Renal cortex interstitium (tissue), 11 donors: Measurements from ENCODE around the gene GRK5. TPM values are rescaled to one million over a fixed set of nuclear protein-coding genes. Genes with fewer than 3 reads are reported as not detected.

Experiments
- DNase-seq, 11 donors: peaks; one replicate each; pipeline ENCODE4 v3.0.0-alpha.2; 2013; ENCODE audit warnings: low read depth in 9 of 11, low spot score in 4 of 11; ENCODE audit errors: extremely low read depth in 1 of 11
- polyA plus RNA-seq, 3 donors: library from polyadenylated mRNA; unstranded; fragments of 120-200 nt; gene quantifications; one replicate each; pipeline ENCODE4 v1.2.1, GENCODE V29; 2013; ENCODE audit not compliant: insufficient read length in 3 of 3

GRK5 gene
- polyA plus RNA-seq, 3 donors = 16.7 to 19.1 (median 17.5) TPM

GRCh38 chr10:119448628-119449584 lies 241.5 kb downstream of the GRK5 start:
- DNase-seq = peak in 3 of 11 donors; percentile 26 to 53 (median 52)

DNA sequence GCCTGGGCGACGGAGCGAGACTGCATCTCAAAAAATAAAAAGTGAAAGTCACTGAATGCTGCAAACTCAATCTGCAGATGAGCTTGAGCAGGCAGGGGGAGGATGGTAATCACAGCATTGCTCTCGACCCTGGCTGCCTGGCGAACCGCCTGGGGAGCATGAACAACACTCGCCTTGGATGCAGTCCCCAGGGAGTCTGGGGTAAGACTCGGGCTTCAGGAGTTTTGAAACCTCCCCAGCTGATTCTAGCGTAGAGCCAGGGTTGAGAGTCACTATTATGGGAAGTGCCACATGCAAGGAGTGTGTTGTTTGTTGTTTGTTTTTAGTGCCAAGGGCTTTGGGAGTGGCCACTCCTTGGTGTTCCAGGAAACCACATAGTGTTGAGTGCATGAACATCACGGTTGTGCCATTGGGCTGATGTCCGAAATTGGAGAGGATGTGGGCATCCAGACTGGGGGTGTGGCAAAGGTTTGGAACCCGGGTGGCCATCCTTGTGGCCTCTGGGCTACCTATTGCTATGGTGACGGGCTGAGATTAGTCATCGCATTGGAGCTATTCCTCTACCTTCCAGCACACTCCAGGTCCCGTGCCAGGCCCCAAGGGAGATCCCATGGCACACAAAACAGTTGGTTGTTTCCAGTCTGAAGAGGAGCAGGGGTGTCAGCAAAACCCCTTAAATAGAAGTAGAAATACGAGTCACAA lies 242.5 kb downstream of the GRK5 start:
- no peak for DNase-seq

DNA sequence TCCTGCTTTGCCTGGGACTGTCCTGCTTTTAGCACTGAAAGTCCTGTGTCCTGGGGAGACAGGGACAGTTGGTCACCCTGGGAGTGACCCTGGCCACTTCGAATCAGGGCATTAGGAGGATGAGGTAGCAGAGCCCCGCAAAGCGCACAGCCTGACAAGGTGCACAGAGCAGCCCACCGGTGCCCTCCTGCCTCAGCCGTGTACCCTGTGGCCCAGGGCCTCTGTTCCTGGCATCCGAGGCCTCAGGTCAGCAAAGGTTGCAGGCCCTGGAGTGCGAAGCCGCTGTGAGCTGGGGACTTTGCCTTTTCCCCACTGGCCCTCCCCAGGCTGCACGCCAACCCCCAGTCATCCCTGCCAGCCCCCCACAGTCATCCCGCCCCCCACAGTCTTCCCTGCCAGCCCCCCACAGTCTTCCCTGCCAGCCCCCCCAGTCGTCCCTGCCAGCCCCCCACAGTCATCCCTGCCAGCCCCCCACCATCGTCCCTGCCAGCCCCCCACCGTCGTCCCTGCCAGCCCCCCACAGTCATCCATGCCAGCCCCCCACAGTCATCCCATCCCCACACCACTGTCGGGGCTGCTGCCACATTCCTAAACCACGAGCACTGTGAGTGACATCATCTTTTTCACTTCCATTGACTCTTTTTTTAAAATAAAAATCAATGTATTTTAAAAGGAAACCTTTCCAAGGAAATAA lies 243.4 kb downstream of the GRK5 start:
- no peak for DNase-seq

DNA sequence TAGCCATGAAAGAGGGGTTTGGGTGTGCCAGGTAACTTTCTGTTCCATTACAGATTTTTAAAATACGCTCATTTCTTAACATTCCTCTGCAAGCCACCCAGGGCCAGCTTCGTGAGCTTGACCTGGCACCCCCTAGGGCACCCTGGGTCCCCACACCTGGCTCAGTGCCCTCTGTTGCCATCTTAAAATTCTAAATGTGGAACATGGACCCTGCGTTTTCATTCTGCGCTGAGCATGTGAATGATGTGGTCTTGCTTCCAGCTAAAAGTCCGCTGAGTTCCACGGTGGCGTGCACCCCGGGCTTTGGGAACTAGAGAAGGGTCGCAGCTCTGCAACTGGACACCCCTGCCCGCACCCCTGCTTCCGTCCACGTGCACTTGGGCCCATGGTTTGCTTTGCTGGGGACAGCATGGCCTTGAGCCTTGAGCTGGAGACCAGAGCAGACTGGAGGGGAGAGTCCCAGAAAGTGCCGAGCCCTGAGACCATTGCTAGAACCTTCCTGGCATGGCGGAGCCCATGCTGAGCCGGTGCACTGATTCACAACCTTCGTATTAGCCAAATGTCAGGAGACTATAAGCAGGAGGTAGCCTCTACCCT lies 244.0 kb downstream of the GRK5 start:
- no peak for DNase-seq

- DNase-seq = no peak
These were observed 245.0 kb downstream of the GRK5 start for GRCh38 chr10:119452396-119452795.

DNA sequence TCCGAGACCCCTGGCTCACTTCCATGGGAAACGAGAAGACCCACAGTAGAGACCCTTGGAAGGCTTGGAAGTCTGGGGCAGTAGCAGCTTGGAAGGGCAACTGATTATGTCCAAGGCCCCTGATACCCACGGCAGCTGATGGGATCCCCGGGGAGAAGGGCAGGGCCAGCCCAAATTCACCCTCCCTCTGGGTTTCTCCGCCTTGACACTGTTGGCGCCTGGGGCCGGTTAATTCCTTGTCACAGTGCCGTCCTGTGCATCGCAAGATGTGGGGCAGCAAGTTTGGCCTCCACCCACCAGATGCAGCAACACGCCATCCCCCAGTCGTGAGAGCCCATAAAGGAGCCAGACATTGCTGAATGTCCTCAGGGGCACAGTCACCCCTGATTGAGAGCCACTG lies 245.9 kb downstream of the GRK5 start:
- DNase-seq = no peak

DNA sequence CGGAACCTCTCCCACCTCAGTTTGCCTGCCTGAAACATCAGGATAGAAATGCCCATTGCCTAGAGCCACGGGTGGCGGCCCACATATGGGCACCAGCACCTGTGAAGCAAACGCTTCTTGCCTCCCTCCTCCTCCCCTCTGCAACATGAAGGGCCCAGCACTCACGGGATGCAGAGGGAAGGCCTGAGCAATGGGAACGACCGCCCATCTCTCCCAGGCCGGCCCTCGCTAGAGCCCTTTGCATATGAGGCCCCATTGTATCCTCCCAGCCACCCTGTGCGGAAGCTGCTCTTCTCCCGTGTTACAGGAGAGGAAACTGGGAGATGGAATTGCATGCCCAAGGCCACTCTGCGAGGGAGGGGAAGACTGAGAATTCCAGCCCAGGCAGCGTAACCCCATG lies 246.9 kb downstream of the GRK5 start:
- no peak for DNase-seq

GRCh38 chr10:119454990-119455389 lies 247.6 kb downstream of the GRK5 start:
- no peak for DNase-seq

DNA sequence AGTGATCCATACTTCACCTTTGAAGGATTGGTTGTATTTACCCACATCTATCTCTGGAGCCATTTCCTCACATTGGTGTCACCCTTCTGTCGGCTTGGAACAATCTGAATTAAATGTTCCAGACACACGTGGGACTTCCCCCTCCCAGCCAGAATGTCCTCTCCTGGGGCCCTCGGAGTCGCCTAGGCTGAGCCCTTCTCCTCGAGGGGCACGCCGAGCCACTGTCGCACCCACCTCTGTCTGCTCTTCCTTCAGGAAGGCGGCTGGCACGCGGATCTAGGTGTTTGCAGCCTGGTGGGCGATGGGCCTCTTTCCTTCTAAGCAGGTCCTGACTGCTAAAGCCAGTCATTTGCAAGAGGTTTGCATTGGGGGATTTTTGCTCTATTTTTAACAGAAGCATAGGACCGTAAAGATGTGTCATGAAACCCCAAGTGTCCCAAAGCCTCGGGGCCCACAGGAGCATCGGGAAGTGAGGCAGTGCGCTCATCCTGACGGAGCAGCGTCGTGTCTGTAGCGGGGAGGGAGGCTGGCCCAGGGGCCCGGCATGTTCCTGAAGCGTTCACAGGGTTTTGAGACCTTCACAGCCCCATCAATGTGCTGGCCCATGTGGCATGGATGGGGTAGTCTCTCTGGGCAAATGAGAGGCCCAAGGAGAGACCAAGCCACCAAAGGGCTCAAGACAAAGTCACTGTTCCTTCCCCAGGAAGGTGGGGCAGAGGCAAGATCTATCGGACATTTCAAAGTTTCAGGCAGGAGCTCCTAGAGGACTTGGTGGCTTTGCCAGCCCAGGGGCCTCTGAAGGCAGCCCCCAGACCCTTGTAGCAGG lies 248.5 kb downstream of the GRK5 start:
- DNase-seq = no peak

DNA sequence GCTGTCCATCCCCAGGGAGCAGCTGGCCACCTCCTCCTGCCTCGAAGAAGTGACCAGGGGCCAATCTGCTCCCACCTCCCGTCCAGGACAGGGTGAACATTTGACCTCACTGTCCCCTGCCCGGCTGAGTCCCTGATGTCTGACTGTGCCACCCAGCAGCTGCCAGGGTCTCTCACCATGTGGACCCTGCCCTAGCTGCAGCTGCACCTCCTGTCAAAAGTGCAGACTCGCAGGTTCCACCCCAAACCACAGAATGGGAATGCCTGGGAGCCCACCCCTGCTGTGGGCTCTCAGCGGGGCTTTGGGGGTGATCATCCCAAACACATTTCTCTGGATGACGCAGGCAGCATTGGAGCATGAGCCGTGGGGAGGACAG lies 249.1 kb downstream of the GRK5 start:
- no peak for DNase-seq

- no peak for DNase-seq
These were observed 250.8 kb downstream of the GRK5 start for GRCh38 chr10:119457966-119458766.

DNA sequence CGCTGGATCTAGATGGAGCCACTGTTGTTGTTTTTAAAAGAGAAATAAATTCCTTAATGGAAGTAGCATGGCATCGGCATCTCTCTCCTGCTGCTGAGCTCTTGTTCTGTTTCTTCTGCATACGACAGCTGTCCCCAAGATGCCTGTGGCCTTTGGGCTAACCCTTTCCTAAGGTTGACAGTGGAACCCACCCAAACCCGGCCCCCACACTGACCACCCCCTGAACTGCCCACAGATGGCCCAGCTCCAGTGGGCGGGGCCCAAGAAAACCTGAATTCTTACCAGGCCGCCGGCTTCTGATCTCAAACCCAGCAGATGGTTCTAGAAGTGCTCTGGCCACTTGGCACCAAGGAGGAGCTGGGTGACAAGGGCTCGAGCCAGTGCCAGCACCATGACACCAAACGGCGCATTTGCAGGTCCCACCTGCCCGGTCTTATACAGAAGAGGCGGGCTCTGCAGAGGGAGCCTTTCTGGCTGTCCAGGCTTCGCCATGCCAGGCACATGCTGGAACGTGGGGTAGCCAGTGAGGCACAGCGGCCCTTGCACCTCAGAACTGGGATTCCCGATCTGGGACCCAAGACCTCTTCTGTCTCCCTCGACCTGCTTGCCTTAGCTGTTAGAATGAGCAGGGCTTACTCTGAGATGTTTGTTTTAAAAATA lies 252.4 kb downstream of the GRK5 start:
- no peak for DNase-seq

GRCh38 chr10:119460369-119461195 lies 253.2 kb downstream of the GRK5 start:
- no peak for DNase-seq

GRCh38 chr10:119461380-119461779 lies 254.0 kb downstream of the GRK5 start:
- no peak for DNase-seq

- DNase-seq = no peak
These were observed 254.6 kb downstream of the GRK5 start for GRCh38 chr10:119461923-119462322.

- DNase-seq = no peak
These were observed 255.4 kb downstream of the GRK5 start for GRCh38 chr10:119462773-119463172.
